Fibroblast of lung (primary cell): ENCODE results near the gene NTN3. TPM values are rescaled to one million over a fixed set of nuclear protein-coding genes. Genes with fewer than 3 reads are reported as not detected.

Experiments used
- DNase-seq, 2 donors: peaks; one replicate each; pipeline versions ENCODE4 v3.0.0 to v3.0.0-alpha.2; 2010; ENCODE audit warnings: low read depth in 2 of 2
- H2AFZ ChIP-seq: 2 replicates; pipeline ENCODE4 v1.5.1; 2012; ENCODE audit warnings: low read length, control low read depth, inconsistent platforms
- H3K27ac ChIP-seq: 2 replicates; pipeline ENCODE4 v1.5.1; 2011; ENCODE audit warnings: low read length, control low read depth; ENCODE audit not compliant: insufficient read depth
- H3K27me3 ChIP-seq: 2 replicates; pipeline ENCODE4 v1.5.1; 2011; ENCODE audit warnings: mild to moderate bottlenecking, low read length; ENCODE audit not compliant: control insufficient read depth, insufficient read depth
- H3K36me3 ChIP-seq: 2 replicates; pipeline ENCODE4 v1.5.1; 2011; ENCODE audit warnings: low read length; ENCODE audit not compliant: control insufficient read depth, insufficient read depth
- H3K4me1 ChIP-seq: 2 replicates; pipeline ENCODE4 v1.5.1; 2011; ENCODE audit warnings: low read length; ENCODE audit not compliant: control insufficient read depth, insufficient read depth; ENCODE audit errors: extremely low read depth
- H3K4me2 ChIP-seq: 2 replicates; pipeline ENCODE4 v1.5.1; 2011; ENCODE audit warnings: low read length, control low read depth; ENCODE audit not compliant: insufficient read depth; ENCODE audit errors: extremely low read depth
- H3K4me3 ChIP-seq, 4 experiments: fragments of 200-600 bp in 1 of 4; sonication (generic) in 1 of 4; replicated peaks in 1 of 4; 2 replicates each; pipeline ENCODE4 v1.5.1; 2011 to 2016; ENCODE audit warnings: low read length in 4 of 4, low read depth in 3 of 4, mild to moderate bottlenecking in 3 of 4, control low read depth in 2 of 4, inconsistent platforms in 1 of 4, mixed read lengths in 1 of 4; ENCODE audit not compliant: insufficient read depth in 1 of 4; ENCODE audit errors: control extremely low read depth in 1 of 4
- H3K79me2 ChIP-seq: 2 replicates; pipeline ENCODE4 v1.5.1; 2012; ENCODE audit warnings: mild to moderate bottlenecking, low read length, inconsistent platforms; ENCODE audit not compliant: control insufficient read depth, insufficient read depth
- H3K9ac ChIP-seq: 2 replicates; pipeline ENCODE4 v1.5.1; 2011; ENCODE audit warnings: mild to moderate bottlenecking, low read length, control low read depth; ENCODE audit not compliant: insufficient read depth
- H3K9me3 ChIP-seq: 2 replicates; pipeline ENCODE4 v1.5.1; 2012; ENCODE audit warnings: low read depth, low read length; ENCODE audit not compliant: control insufficient read depth, insufficient read depth
- H4K20me1 ChIP-seq: 2 replicates; pipeline ENCODE4 v1.5.1; 2011; ENCODE audit warnings: low read length; ENCODE audit not compliant: control insufficient read depth, insufficient read depth; ENCODE audit errors: extremely low read depth
- CTCF ChIP-seq, 2 donors: IDR thresholded peaks in 1 of 2; conservative IDR thresholded peaks in 1 of 2; 1 replicate in 1 of 2; 2 replicates in 1 of 2; pipeline ENCODE4 v1.5.1; 2011 to 2012; ENCODE audit warnings: low read length in 2 of 2, control low read depth in 1 of 2, inconsistent platforms in 1 of 2, low read depth in 1 of 2, mild to moderate bottlenecking in 1 of 2
- EZH2 ChIP-seq: IDR thresholded peaks from 2 replicates; pipeline ENCODE4 v1.5.1; 2012; ENCODE audit warnings: low read length, control low read depth, mild to moderate bottlenecking; ENCODE audit errors: missing control alignments
- polyA minus RNA-seq: library from RNA; depleted of rRNA, polyadenylated mRNA; stranded (reverse); fragments of >200 nt; gene quantifications from 2 replicates; pipeline ENCODE4 v1.2.3, GENCODE V29; 2011; ENCODE audit warnings: low replicate concordance
- polyA plus RNA-seq, 2 donors: library from polyadenylated mRNA; depleted of rRNA in 1 of 2; stranded (reverse) in 1 of 2; unstranded in 1 of 2; fragments of >200 nt; gene quantifications; 2 replicates each; pipeline ENCODE4 v1.2.1, GENCODE V29; 2011 to 2012; ENCODE audit warnings: missing spikeins in 1 of 2
- total RNA-seq: library from RNA; depleted of rRNA; stranded (reverse); fragments of >200 nt; gene quantifications from 2 replicates; pipeline ENCODE4 v1.2.1, GENCODE V29; 2014

The NTN3 gene
- total RNA-seq (1.3 and 2.1 TPM in 2 replicates), polyA plus RNA-seq (0.08 TPM in 2 replicates), polyA minus RNA-seq (0.22 and 0.35 TPM in 2 replicates)
- polyA plus RNA-seq (2012) = 0.10 and 0.33 TPM in 2 replicates

DNA sequence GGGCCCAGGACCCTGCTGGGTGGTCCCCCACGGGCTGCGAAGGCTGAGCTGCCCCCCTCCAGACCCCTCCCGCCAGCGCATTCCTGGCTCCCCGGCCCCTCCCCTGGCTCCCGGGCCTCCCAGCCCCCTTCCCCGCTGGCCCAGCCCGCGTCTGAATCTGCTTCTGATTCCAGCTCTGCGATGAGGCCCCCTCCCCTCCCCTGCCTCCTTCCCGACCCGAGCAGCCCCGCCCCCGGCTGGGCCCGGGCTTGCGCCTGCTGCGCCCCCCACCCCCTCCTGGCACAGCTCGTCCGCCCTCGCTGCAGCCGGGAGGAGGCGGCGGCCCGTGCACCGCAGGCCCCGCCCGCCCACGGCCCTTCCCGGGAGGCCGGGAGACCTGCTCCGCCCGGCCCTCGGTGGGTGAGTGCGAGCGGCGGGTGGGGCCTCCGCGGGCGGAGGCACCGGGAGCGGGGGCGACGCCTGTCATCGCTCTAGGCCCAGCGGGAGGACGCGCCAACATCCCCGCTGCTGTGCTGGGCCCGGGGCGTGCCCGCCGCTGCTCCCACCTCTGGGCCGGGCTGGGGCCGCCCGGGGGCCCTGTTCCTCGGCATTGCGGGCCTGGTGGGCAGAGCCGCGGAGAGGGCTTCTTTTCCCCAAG, at the start of gene NTN3:
NTN3 (plus strand) TSS at position 282 of the 637 bp plus-strand sequence. CDS start 405 bp downstream, outside the sequence.
- Histone ChIP-seq H2AFZ (no peak within 1 kb of the TSS), H3K27me3 (no peaks in the 10 kb centered on the region), H3K4me3 (peak within 1 kb of the TSS in 1 of 4 experiments; percentile 44), H3K9ac (no peak within 1 kb of the TSS), H3K9me3 (no peaks in the 10 kb centered on the region), H3K79me2 (peaks cover 3% of the 10 kb centered on the region), H4K20me1 (no peaks in the 10 kb centered on the region), H3K4me2 (peak within 1 kb of the TSS; percentile 25), H3K36me3 (no peaks in the 10 kb centered on the region), H3K27ac (no peak within 1 kb of the TSS), H3K4me1 (peaks cover 18% of the 10 kb centered on the region)
- TF ChIP-seq CTCF (conservative IDR thresholded peaks at IDR 0.05 in 1 of 2, IDR thresholded peaks at IDR 0.05 in 1 of 2; ENCODE audit: low read depth in 1 of 2, low read length in 2 of 2) (no peak), EZH2 (no peak)
- DNase-seq = no peak

GRCh38 chr16:2422123-2422867, 48.8 kb upstream of the NTN3 start:
- TF ChIP-seq EZH2 = no peak
- TF ChIP-seq CTCF (conservative IDR thresholded peaks at IDR 0.05 in 1 of 2, IDR thresholded peaks at IDR 0.05 in 1 of 2; ENCODE audit: low read depth in 1 of 2, low read length in 2 of 2) = no peak
- no peak overlapping the region for H3K27ac ChIP-seq
- DNase-seq = no peak
- no peaks in the 10 kb centered on the region for H4K20me1 ChIP-seq
- H3K9ac ChIP-seq = no peak overlapping the region
- H2AFZ ChIP-seq = no peak overlapping the region
- H3K4me1 ChIP-seq = no peaks in the 10 kb centered on the region
- no peaks in the 10 kb centered on the region for H3K9me3 ChIP-seq
- H3K27me3 ChIP-seq = no peaks in the 10 kb centered on the region
- H3K4me2 ChIP-seq = no peak overlapping the region
- H3K4me3 ChIP-seq = no peak overlapping the region
- H3K36me3 ChIP-seq = no peaks in the 10 kb centered on the region
- no peaks in the 10 kb centered on the region for H3K79me2 ChIP-seq
